ENCODE measurements around the gene BCL2.
A peak's percentile ranks its signal among the peaks of the same experiment; 100 is the strongest.

Gene BCL2

DNA sequence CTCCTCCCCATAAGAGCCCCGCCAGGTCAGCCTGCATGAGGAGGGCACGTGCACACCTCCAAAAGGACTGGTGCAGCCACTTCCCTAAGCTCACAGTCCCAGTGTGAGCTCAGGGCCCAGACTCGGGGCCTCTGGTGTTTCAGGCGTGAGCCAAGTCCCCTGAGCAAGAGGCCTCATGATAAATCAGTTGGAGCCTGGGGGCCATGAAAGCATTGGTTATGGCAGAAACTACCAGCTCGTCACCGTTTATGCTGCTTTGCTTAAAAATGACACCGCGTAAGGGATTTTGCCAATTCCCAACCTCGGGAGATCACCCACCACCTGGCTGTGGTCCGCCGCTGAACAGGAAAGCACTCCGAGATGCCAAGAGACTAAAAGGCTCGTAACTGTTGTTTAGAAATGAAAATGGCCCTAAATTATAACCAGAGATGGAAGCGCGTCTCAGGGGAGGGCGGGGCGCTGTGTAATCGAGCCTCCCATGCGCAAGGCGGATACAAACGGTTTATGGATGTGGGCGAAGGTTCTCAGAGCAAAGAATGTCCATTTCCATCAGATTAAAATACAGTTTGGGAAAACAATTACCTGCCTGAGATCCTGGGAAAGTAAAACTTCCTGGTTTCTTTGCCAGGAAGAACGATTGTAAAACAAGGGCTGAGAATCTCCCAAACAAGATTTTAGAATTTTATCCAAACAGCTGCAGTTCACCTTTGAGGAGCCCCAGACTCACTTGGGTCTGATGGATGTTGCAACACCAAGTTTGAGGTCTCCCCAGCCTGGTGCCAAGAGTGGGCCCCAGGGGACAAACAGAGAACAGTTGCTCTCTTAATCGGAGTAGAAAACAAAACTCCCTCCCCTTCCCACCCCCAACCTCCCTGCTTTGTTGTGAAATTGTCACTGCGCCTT is 141.4 kb downstream of the BCL2 start:
- DNase-seq, result no peak

DNA sequence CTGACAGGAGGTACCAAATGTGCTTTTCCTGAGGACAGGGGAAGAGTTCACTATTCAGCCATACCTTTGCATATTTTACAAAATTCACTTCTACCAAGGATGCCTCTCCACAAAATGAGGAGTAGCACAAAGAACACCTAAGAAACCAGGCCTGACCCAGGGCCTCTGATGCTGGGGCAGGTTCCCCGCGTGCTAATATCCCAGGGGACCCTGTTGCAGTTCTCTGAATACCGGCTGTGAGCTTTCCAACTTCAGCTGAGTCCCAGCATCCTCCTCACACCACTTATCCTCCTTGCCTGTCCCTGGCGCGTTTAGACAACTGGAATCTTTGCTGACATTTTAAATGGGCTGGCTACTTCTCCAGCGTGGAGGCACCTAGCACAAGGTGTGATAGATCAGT is 142.3 kb downstream of the BCL2 start:
- DNase-seq, result no peak

DNA sequence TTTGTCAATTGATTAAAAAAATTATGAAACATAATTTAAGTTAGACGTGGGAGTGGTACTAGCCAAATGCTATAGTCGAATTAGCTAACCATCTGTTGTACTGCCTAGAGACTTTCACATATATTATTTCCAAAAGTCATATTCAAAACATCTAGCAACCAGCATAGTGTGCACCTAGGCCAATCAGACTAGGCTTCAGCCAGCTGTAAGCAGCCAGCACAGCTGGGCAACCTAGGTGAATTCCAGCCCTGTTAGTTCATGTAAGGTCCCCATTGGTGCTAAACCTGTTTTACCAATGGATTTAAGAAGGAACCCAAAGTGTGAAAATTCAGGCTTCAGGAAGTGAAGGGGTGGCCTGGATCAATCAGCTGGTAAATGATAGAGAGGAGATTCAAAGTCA is 144.3 kb downstream of the BCL2 start:
- DNase-seq, result no peak

DNA sequence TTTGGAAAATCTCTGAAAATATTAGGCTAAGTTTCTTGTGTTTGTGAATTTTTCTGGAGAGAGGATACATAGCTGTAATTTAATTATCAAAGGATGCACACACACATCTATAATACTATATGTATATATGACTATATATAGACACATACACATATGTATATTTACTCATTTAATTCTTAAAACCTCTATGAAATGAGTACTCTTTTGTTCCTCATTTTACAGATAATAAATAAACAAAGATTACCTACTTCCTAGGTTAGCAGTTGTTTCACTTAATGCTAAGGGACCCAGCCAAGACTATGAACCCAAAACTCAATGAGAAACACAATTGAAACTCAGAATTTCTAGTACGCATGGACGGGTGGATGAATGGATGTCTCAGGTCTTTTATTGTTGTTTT is 145.6 kb downstream of the BCL2 start:
- DNase-seq, result no peak

DNA sequence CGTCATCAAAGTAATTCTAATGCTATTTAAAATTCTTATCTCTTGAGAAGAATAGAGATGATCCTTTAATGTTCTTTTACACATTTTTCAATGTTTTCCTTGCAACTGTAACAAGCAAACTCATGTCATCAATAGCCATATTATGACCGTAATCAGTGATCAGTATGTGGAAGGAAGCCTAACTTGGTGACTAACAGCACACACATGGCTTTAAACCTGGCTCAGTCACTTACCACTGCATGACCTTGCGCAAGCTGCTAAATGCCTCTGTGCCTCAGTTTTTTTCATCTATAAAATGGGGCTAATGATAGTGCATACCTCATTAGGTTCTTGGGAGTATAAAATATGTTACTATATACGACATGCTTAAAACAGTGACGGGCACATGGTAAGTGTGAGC is 149.7 kb downstream of the BCL2 start:
- DNase-seq, result no peak

DNA sequence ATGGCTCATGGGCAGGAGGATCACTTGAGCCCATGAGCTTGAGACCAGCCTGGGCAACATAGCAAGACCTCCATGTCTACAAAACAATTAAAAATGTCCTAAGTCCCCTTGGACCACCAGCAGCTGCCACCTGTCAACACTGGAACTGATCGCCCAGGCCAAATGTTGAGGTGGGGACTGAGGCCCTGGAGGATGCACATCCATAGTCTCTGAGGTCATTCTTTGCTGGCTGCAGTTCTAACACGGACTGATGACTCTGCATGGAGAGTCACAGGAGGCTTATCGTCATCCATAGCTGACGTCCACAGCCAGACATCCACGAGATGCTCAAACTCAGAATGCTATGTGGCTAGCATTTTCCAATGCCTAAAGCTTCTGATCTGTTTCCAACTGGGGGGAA is 151.3 kb downstream of the BCL2 start:
- DNase-seq, result no peak

DNA sequence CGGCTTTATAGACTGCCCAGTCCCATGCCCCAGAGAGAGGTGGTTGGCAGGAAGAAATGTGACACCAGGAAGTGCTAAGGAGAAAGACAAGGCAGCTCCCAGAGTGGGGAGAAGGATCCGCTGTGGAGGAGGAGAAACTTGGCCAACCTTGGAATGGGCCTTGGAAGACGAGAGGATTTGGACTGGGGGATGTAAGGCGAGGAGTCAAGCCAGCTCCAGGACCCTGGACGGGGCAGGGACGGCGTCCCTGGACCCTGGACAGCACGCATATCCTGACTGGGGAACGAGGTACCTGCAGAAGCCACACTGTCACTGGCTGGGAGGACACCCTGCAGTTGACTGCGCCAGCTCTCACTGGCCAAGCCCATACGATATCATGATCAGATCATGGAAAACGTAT is 153.4 kb downstream of the BCL2 start:
- no peak for DNase-seq

DNA sequence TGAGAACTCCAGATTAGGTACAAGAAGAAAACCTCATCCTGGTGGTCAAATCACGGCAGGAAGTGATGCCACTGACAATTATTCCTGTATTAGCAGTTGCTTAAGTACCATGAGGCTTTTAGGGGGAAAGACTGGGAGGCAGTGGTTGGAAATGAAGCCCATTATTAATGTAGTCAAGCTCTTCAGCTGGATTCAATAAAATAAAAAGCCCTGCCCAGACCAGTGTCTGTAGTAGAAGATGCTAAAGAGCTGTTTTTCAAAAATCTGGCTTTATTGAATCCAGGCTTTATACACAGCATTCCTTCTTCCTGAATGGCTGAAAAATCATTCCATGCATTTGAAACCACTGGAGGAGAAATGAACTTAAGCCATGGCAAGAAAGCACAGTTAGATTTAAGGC is 155.2 kb downstream of the BCL2 start:
- no peak for DNase-seq

DNA sequence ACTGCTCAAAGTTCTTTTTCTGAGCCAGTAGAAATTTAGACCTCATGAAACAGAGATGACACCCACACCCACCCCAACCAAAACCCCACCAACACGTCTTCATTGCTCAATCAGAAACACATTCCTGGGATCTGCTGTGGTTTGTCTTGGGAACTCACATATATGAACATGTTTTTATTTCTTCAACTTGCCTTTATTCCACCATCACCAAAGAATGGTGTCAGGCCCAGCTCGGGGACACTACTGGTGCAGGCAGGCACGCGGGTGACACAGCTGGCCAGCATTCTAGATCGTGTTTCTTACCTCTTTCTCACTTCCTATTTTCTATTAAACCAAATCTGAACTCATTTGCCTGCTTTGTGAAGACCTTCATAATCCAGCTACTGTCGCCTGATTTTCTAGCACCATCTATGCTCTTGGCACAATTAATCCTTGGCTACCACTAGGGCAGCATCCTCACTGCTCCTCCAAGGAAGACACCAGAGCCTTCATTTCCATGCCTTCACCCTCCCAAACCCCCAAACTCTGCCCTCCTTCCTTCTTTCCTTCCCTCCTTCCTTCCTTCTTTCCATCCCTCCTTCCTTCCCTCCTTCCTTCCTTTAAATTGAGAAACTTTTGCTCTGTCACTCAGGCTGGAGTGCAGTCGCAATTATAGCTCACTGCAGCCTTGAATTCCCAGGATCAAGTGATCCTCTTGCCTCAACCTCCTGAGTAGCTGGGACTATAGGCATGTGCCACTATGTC is 157.1 kb downstream of the BCL2 start:
- no peak for DNase-seq

DNA sequence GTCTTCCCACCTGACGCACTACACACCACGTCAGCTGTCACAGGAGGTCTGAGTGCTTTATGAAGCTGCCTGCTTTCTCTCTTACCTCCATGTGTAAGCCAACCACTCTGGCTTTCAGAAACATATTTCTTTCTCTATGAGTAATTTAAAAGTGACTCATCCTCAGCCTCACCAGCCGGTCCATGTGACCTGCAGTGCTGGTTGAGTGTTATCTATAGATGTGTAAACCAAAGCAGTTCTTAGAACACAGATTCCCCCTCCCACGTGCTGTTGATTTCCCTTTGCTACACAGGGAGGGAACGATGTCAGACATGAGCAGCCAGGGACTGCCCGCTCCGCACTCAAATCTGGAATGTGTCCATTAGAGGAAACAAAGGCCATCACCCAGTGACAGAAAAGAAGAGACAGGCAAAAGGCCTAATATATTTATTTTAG is 157.8 kb downstream of the BCL2 start:
- DNase-seq, result no peak

DNA sequence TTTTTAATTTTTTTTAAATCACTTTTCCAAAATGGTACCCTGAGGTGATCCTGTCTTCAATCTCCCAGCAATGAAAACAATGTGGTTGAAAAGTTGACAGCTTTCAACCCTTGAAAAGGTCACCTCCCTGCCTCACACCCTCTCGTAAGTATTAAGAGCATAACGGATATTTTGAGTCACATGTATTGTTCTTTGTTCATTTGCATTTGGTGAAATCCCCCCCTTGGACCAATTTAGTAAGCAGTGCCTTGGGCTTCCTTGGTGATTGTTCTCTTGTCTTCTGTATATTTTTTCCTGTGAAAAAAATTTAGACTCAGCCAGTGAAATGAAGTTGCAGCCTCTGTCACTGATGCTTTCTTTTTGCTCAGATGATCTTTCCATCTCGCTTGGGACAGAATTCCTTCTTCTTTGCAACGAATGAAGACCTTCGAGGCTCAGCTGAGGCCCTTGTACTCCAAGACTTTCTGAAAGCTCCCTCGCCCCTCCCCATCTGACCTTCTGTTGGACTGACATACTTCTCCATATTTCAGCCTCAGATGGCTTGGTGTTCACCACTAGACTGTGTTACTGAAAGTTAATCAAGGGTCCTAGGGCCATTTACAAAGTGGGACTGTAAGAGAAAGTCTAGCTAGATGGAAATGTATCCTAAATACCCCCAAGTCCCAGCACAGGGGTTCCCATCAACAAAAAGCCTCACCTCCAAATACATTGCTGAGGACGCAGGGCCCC is 158.4 kb downstream of the BCL2 start:
- DNase-seq, result no peak

DNA sequence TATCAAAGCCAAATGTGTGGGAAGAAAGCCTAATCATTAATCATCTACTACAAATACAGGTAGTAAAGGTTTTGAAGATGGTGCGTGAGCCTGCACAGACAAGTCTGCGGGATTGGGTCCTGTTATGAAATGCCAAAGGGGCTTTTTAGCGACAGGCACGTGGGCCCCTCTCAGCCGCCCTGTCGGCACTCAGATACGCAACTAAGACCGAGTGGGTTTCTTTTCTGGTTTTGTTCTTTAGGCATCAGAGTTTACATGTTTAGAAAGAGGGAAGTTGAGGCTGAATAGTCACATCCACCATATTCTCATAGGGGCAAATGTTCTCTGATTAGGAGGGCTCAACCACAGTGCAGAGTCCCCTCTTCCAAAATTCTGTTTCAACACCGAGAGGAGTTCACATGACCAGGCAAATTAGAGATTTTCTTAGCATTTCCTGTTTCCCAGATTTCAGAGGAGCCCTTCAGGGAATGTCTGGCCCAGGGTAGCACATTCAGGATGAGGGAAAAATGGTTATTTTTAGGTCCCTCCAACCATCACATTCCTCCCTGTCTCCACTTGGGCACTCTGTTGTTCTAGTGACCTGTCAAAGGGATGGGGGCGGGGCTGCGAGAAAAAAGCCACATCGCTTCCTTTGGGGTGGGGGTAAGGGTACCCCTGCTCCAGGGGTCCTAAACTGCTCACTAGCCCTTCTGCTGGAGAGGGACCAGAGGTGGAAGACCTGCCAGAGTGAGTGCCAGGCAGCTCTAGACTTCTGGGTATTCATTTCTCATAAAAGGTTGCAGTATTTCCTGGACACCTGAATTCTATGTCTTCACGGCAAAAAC is 159.2 kb downstream of the BCL2 start:
- no peak for DNase-seq

DNA sequence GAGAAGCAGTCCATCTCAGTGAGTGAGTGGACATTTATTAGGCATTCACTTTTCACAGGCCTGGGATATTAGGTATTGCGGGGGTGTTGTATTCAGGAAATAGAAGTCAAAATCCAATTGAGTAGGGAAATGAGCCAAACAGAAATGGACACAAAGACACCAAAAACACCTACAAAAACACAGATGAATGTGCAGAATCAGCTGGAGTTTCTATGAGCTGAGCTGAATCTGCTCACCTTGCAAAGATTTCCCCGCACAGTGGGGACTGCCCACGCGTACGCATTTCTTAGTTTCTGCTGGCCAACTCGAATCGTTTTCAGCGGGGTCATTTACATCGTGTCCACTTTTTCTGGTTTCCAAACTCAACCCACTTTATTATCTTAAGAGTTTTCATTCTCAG is 160.0 kb downstream of the BCL2 start:
- no peak for DNase-seq

DNA sequence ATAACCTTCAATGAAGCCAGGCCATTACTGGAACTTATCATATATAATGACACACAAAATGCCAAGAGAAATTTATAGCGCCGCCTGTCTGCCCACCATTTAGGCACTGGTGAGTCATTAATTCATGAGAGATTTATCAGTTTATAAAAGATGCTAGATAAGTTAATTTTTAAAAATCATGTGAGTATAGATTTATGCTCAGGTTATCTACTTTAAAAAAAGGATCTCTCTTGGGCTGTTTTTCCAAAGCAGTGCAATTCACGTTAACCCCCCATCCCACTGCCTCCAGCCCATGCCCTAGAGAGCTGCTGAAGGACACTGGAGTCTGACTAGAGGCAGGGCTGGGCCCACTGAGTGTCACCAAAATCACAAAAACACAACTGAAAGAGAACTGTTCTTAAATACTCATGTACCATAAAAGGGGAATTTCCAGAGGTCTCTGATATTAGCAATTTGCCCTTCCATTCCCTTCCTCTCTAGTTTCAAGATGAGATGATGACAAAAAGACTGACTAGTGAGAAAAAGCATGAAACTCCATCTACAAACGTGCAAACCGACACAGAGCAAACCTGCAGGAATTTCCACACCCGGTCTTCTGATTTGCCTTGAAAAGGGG is 160.8 kb downstream of the BCL2 start:
- DNase-seq, result no peak

DNA sequence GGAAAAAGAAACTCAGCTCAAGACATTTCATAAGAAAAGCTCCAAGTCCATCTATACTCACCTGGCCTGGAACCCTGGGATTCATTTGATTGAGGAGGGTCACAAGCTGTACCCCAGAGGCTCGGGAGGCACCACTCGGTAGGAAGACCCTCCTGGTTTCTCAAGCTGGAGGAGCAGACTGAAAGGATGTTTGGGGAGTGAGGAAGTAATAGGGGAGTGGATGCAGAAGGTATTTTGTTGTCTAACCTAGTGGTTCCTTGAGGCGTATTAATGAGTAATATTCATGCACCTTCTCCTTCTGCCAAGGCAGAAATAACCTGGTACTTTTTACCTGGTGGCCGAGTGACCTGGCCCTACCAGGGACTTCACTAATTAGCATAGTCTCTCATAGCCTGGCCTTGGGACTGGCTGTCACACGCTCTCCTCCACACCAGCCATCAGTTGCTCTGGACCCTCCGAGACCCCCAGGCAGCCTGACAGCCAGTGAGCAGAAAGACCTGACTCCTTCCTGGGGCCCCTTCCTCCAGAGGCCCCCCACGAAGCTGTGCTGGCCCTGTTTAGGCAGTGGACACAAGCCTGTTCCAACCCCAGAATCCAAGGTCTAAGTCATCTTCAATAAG is 161.4 kb downstream of the BCL2 start:
- no peak for DNase-seq

DNA sequence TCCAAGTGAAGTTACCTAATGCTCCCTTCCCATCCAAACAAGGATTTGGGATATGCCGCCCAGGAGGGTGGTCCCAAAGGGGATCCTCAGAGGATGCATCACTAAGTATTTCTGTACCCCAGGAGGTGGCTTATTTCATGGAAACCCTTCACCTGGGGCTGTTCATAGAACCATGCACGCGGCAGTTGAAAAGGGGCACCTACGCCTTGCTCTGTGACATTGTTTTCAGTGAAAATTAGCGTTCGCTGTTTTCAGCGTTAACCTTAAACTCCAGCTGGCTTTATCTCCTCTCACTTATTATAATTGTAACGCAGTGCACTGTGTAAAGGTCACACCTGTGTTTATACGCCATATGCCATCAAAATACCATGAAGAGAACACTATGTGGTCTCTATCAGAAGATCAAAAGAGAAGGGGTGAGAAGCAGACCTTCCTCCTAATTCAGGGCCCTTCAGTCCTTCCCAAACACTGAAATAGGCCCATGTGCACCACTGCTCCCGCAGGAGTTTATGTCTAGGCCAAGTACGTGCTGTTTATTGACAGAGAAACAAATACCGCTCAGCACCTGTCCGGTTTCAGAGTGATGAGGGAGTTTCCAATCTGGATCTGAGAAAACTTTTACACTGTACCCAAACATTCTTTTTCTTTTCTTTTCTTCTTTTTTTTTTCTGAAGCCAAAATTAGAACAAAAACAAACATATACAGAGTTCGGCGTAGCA is 162.1 kb downstream of the BCL2 start:
- DNase-seq, result no peak

DNA sequence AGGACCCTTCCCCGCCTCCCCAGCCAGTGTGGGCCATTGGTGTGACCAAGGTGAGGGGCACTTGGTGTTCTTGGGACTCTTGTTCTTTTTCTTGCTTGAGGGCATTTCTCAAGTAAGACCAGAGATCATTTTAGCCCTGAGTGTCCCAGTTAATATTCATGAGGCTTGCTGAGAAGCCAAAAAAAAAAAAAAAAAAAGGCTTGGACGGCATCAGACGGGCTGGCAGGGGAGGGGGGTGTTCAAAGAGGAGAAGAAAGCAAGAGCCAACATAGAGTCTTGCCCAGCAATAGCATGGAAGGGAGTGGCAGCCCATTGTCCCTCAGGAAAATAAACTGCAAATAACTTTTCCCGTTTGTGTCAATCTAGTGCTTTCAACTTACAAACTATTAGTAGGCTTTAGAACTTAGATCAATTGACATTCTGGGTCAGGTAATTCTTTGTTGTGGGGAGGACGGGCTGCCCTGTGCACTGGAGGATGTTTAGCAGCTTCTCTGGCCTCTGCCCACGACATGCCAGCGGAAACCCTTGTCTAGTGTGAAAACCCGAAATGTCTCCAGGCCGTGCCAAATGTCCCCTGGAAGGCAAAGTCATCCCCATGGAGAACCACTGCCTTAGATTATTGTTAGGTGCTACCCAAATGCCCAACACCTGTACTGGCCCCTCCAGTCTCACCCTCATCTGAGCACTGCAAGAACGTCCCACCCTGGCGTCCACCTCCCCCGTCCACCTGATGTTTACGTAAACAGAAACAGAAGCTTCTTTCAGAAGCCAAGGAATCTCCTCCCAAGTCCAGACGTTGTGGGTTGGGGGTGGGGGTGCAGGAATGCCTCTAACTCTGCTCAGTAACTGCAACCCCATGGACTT is 163.4 kb downstream of the BCL2 start:
- DNase-seq, result no peak

DNA sequence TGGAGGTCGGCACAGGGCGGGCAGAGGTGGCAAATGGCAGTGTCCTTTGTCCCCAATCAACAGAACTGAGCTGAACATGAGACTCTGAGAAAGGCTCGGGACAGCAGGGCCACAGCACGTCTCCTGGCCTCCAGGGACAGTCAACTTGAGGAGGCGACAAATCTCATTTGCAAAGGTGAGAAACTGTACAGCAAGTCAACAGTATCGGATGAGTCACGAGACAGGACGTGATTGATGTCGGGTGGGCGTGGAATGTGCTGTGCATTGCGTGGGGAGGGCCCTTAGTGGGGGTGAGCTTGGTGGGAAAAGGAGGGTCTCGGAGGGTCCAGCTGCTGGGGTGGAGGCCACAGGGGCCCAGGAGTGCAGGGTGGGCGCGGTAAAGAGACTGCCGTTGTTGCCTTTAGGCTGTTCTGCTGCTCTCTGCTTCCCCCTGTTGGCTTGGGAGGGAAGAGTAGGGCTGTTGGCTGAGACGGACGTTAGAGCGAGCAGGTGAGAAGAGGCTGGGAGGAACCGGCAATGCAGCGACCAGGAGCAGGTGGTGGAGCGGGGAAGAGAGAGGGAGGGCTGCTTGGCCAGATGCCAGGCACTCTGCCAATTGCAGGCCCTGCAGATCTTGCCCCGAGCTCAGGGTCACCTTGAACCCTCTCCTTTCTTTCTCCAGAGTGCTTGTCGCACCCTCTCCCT is 164.3 kb downstream of the BCL2 start:
- DNase-seq, result peak; percentile 80

DNA sequence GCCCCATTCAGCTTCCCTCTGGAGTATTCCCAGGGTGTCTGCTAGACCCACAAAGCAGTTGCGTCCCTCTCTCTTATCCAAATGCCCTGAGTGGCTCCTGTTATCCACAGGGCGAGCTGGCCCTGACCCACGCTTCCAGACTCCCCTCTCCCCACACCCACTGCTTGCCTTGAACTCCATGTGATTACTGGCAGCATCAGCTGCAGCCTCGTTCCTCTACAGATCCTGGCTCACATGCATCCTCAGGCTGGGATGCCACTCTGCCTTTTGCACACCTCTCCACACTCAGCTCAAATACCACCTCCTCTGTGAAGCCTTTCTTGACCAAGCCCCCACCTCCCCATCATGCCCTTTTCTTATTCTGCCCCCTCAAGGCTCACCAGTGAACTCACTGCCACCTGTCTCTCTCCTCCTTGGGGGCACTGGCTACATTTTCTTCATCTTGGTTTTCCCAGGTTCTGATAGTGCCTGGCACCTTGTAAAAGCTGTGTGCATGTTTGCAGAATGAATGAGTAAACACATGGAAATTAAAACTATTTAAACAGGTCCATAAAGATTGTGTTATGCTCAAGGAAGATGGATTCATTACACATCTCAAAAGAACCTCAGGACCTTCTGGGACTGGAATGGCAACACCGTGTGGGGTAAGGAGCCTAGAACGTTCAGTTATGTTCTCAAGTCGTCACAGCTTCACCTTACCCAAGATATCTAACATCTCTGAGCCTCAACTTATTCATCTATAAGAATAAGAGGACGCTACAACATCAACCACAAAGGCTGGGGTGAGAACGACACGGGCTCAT is 165.0 kb downstream of the BCL2 start:
- no peak for DNase-seq

All from NCI-H2081 treated with DMSO at 0.1 percent for 48 hours (cell line).